GM12878 (cell line): ENCODE measurements around the gene MARCHF11. TPM values are rescaled to one million over a fixed set of nuclear protein-coding genes. Genes with fewer than 3 reads are reported as not detected.

Experiments used
- ATAC-seq: fragments of 200-7000 bp; cut with Tn5 transposase; 3 replicates; pipeline ENCODE4 v1.9.1; 2020; ENCODE audit warnings: mild to moderate bottlenecking, moderate library complexity
- BruUV-seq: library from RNA; stranded (reverse); fragments of 400-500 nt; replicated peaks from 2 replicates; lab custom pipeline; 2021; lab: Mats Ljungman, UMichigan
- CTCF ChIA-PET: fragments of 300-600 bp; sonication (Branson Sonifier 250); formaldehyde crosslinking; extraction: SDS; loops from one replicate; lab custom pipeline; 2021; ENCODE audit warnings: inconsistent platforms; lab: Yijun Ruan, JAX
- POLR2A ChIA-PET: fragments of 350-600 bp; formaldehyde crosslinking; extraction: SDS; loops from one replicate; lab custom pipeline; 2021; ENCODE audit warnings: inconsistent platforms; lab: Charles Lee
- RAD21 ChIA-PET: fragments of 300-600 bp; sonication (Branson Sonifier 250); formaldehyde crosslinking; loops from one replicate; lab custom pipeline; 2023; ENCODE audit warnings: antibody characterized with exemption; ENCODE audit not compliant: unreplicated experiment; lab: Charles Lee
- SMC1A ChIA-PET: fragments of 300-600 bp; sonication (Branson Sonifier 250); formaldehyde crosslinking; loops from one replicate; lab custom pipeline; 2023; ENCODE audit not compliant: unreplicated experiment, uncharacterized antibody; lab: Charles Lee
- DNase-seq: peaks from one replicate; pipeline ENCODE4 v3.0.0-alpha.2; 2011; ENCODE audit warnings: low read depth, low spot score
- FAIRE-seq: peaks from 3 replicates; lab custom pipeline; 2011; peaks lifted over from hg19 to GRCh38; lab: Jason Lieb, UNC
- H2AFZ ChIP-seq: 2 replicates; pipeline ENCODE4 v1.6.0; 2011; ENCODE audit warnings: low read depth, low read length, control low read depth; ENCODE audit not compliant: control insufficient read depth
- H3K27ac ChIP-seq: 2 replicates; pipeline ENCODE4 v1.5.1; 2011; ENCODE audit warnings: control low read depth; ENCODE audit not compliant: control insufficient read depth, insufficient read depth
- H3K27me3 ChIP-seq, 2 experiments: replicated peaks in 1 of 2; 2 replicates each; pipeline versions ENCODE4 v1.6.0 to v1.6.1; 2011; ENCODE audit warnings: low read length in 1 of 2; ENCODE audit not compliant: control insufficient read depth in 2 of 2, insufficient read depth in 2 of 2
- H3K36me3 ChIP-seq, 2 experiments: 2 replicates each; pipeline ENCODE4 v1.5.1; 2011; ENCODE audit warnings: low read length in 1 of 2; ENCODE audit not compliant: control insufficient read depth in 2 of 2, insufficient read depth in 2 of 2
- H3K4me1 ChIP-seq: 2 replicates; pipeline ENCODE4 v1.6.1; 2011; ENCODE audit warnings: mild to moderate bottlenecking, low read length, moderate library complexity, mixed read lengths; ENCODE audit not compliant: control insufficient read depth, insufficient read depth
- H3K4me2 ChIP-seq: 2 replicates; pipeline ENCODE4 v1.6.0; 2011; ENCODE audit warnings: control low read depth; ENCODE audit not compliant: control insufficient read depth, insufficient read depth
- H3K4me3 ChIP-seq: fragments of 200-600 bp; sonication (generic); 2 replicates; pipeline ENCODE4 v1.5.1; 2016
- H3K79me2 ChIP-seq: 2 replicates; pipeline ENCODE4 v1.6.0; 2011; ENCODE audit warnings: low read length; ENCODE audit not compliant: control insufficient read depth, insufficient read depth
- H3K9ac ChIP-seq: 2 replicates; pipeline ENCODE4 v1.8.0; 2011; ENCODE audit warnings: low read length, control low read depth, mixed read lengths; ENCODE audit not compliant: control insufficient read depth, insufficient read depth
- H3K9me3 ChIP-seq: replicated peaks from 3 replicates; pipeline ENCODE4 v1.5.1; 2011; ENCODE audit warnings: mild to moderate bottlenecking, low read length; ENCODE audit not compliant: control insufficient read depth, insufficient read depth
- H4K20me1 ChIP-seq: 2 replicates; pipeline ENCODE4 v1.6.0; 2011; ENCODE audit not compliant: control insufficient read depth, insufficient read depth
- BCL11A ChIP-seq: IDR thresholded peaks from 2 replicates; pipeline ENCODE4 v1.6.1; 2011; ENCODE audit warnings: low read depth, low read length
- BRCA1 ChIP-seq: IDR thresholded peaks from 2 replicates; pipeline ENCODE4 v1.6.1; 2011; ENCODE audit warnings: low read depth, low read length, improper control_type of control experiment
- EED ChIP-seq: sonication (generic); IDR thresholded peaks from 2 replicates; pipeline ENCODE4 v1.6.1; 2016; ENCODE audit warnings: antibody characterized with exemption, low read depth
- IRF3 ChIP-seq: fragments of 450-650 bp; IDR thresholded peaks from 2 replicates; pipeline ENCODE4 v1.6.1; 2014; ENCODE audit warnings: mild to moderate bottlenecking
- JUND ChIP-seq: IDR thresholded peaks from 2 replicates; pipeline ENCODE4 v1.6.1; 2012; ENCODE audit warnings: low read depth, mild to moderate bottlenecking, low read length, improper control_type of control experiment, moderate library complexity
- KLF5 ChIP-seq: fragments of 450-650 bp; IDR thresholded peaks from 2 replicates; pipeline ENCODE4 v1.6.1; 2014; ENCODE audit warnings: mild to moderate bottlenecking; ENCODE audit not compliant: partially characterized antibody
- MEF2B ChIP-seq: fragments of 450-650 bp; IDR thresholded peaks from 2 replicates; pipeline ENCODE4 v1.6.1; 2018; ENCODE audit warnings: mild to moderate bottlenecking, moderate library complexity; ENCODE audit not compliant: partially characterized antibody, poor library complexity, severe bottlenecking
- MLLT1 ChIP-seq: fragments of 450-650 bp; IDR thresholded peaks from 2 replicates; pipeline ENCODE4 v1.6.1; 2016; ENCODE audit warnings: mild to moderate bottlenecking
- MYB ChIP-seq: fragments of 150-350 bp; IDR thresholded peaks from 2 replicates; pipeline ENCODE4 v1.6.1; 2014; ENCODE audit warnings: mild to moderate bottlenecking, low read depth, low read length, borderline replicate concordance
- POLR2AphosphoS2 ChIP-seq: IDR thresholded peaks from 2 replicates; pipeline ENCODE4 v1.6.1; 2011; ENCODE audit warnings: low read depth, mild to moderate bottlenecking, low read length, improper control_type of control experiment, moderate library complexity
- RBBP5 ChIP-seq: fragments of 200-600 bp; sonication (generic); conservative IDR thresholded peaks from 2 replicates; pipeline ENCODE4 v1.6.1; 2016
- WRNIP1 ChIP-seq: IDR thresholded peaks from 2 replicates; pipeline ENCODE4 v1.6.1; 2011; ENCODE audit warnings: low read depth, low read length, improper control_type of control experiment, borderline replicate concordance
- ZZZ3 ChIP-seq: IDR thresholded peaks from 2 replicates; pipeline ENCODE4 v1.6.1; 2011; ENCODE audit warnings: low read depth; ENCODE audit not compliant: control insufficient read depth, insufficient read length
- WGBS: methylation state at CpG from one replicate; pipeline ENCODE4 v1.1.6; 2016; ENCODE audit warnings: low lambda C conversion rate; ENCODE audit not compliant: insufficient replicate concordance, insufficient coverage; ENCODE audit errors: missing lambda C conversion rate; 5-methylcytosine and 5-hydroxymethylcytosine counted together
- in situ Hi-C: fragments of 300-500 bp; cut with MboI; formaldehyde crosslinking; loops from 9 replicates; pipeline ENCODE4 v1.14.3; 2018; ENCODE audit warnings: mixed read lengths
- intact Hi-C: fragments of 100-400 bp; cut with micrococcal nuclease; formaldehyde crosslinking; loops from one replicate; pipeline ENCODE4 v1.14.2; 2022; ENCODE audit not compliant: unreplicated experiment
- polyA plus RNA-seq, 11 experiments: library from polyadenylated mRNA; depleted of rRNA in 4 of 11; unstranded in 6 of 11; stranded (reverse) in 5 of 11; fragments of >200 nt; fragmentation: Nextera tagmentation in 4 of 11; fragmentation: Illumina TruSeq in 1 of 11; extraction: Ambion mirVana in 4 of 11; extraction: Trizol in 1 of 11; gene quantifications; 1 replicate in 1 of 11; 2 replicates in 10 of 11; pipeline versions ENCODE4 v1.2.1 to v1.2.3, GENCODE V29; 2011 to 2016; ENCODE audit warnings: inconsistent platforms in 2 of 11, missing spikeins in 2 of 11, low read depth in 1 of 11
- total RNA-seq, 4 experiments: library from RNA; depleted of rRNA in 3 of 4; stranded (reverse); fragments of >200 nt in 3 of 4; fragmentation: Illumina TruSeq in 1 of 4; extraction: Trizol in 1 of 4; gene quantifications; 2 replicates each; pipeline versions ENCODE4 v1.2.1 to v1.2.3, GENCODE V29; 2013 to 2021

The MARCHF11 gene
- total and polyA plus RNA-seq, 10 of the 15 experiments (the other 5 are each of a cell fraction or from before 2014, with no cell fraction given), result 0.26 TPM; not detected in 9

- intact Hi-C loops (no loop called here), in situ Hi-C loops (no loop called here)
- Histone ChIP-seq H3K4me1 (no peaks in the 10 kb centered on the region), H3K27ac (no peak overlapping the region), H3K9ac (no peak overlapping the region), H3K4me3 (no peak overlapping the region), H3K4me2 (no peak overlapping the region), H2AFZ (no peak overlapping the region), H3K36me3 (no peaks in the 10 kb centered on the region), H3K79me2 (no peaks in the 10 kb centered on the region), H4K20me1 (no peaks in the 10 kb centered on the region), H3K9me3 (no peaks in the 10 kb centered on the region), H3K27me3 (no peaks in the 10 kb centered on the region)
- ChIA-PET SMC1A (no interaction called here), POLR2A (no interaction called here), CTCF (no interaction called here), RAD21 (no interaction called here)
- FAIRE-seq, result no peak
- no peak for ATAC-seq
- TF ChIP-seq MLLT1 (no peak), JUND (no peak), RBBP5 (no peak), BCL11A (no peak), MYB (no peak), POLR2AphosphoS2 (no peak), BRCA1 (no peak), WRNIP1 (no peak), MEF2B (no peak), EED (no peak), KLF5 (no peak), IRF3 (no peak), ZZZ3 (no peak)
- 24% methylated on average over 6 of the region's 6 CpGs for WGBS
- no TSS peak for BruUV-seq
- DNase-seq, result no peak
Measured at GRCh38 chr5:16090270-16090669, 89.3 kb downstream of the MARCHF11 start.
